ENCODE measurements around the gene SCAMP5. TPM values are rescaled to one million over a fixed set of nuclear protein-coding genes. Genes with fewer than 3 reads are reported as not detected.

SCAMP5 gene
- total RNA-seq, 3 donors from 2014 or later: 7.3 to 10.8 (median 7.4) TPM

DNA sequence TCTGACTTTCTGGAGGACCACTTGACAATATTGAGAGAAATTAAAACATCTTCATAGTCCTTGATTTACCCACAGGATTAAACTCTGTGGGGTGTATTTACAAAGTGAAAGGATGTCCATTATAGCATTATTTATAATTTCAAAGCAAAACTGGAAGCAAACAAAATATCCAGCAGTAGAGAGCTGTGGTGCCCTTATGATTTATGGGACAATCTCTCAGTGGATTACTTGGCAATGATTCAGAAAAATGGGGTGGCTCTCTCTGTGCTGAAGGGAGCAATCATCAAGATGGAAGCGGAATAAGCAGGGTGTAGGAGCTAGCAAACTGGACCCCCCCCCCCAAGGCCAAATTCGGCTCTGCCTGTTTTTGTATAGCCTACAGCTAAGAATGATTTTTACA is 37.0 kb downstream of the SCAMP5 start:
- ATAC-seq (no peak), DNase-seq (no peak)
- H3K4me1 ChIP-seq (ENCODE audit: low read depth): peaks cover 21% of the 10 kb centered on the region
- TF ChIP-seq, protein P1, sequence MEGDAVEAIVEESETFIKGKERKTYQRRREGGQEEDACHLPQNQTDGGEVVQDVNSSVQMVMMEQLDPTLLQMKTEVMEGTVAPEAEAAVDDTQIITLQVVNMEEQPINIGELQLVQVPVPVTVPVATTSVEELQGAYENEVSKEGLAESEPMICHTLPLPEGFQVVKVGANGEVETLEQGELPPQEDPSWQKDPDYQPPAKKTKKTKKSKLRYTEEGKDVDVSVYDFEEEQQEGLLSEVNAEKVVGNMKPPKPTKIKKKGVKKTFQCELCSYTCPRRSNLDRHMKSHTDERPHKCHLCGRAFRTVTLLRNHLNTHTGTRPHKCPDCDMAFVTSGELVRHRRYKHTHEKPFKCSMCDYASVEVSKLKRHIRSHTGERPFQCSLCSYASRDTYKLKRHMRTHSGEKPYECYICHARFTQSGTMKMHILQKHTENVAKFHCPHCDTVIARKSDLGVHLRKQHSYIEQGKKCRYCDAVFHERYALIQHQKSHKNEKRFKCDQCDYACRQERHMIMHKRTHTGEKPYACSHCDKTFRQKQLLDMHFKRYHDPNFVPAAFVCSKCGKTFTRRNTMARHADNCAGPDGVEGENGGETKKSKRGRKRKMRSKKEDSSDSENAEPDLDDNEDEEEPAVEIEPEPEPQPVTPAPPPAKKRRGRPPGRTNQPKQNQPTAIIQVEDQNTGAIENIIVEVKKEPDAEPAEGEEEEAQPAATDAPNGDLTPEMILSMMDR (IDR thresholded peaks at IDR 0.05): no peak
- no peaks in the 10 kb centered on the region for H3K36me3 ChIP-seq (ENCODE audit: low read depth)
- intact Hi-C loops (cut with DNase I, micrococcal nuclease): no loop called here
- no peaks in the 10 kb centered on the region for H3K9me3 ChIP-seq
- no peak overlapping the region for H3K4me3 ChIP-seq

DNA sequence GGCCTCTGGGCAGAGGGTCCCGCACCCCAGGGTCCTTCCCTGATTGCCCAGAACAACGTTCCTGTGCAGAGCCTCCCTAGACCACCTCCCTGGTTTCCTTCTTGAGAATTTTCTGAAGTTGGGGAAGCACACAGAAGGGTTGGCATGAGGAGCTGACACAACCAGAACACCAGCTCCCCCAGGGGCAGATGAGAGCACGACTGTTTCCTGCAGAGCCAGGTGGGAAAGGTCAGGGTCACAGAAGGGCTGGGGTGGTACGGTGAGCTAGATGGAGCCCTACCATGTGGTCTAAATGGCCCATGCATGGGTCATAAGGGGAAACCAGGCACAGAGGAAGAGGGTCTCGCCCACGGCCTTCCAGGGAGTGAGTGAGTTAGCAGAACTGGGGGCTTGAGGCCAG is 38.4 kb downstream of the SCAMP5 start:
- ATAC-seq (no peak), DNase-seq (no peak)
- TF ChIP-seq, protein P1 (IDR thresholded peaks at IDR 0.05): no peak
- Histone ChIP-seq H3K4me1 (ENCODE audit: low read depth) (peaks cover 21% of the 10 kb centered on the region), H3K9me3 (no peaks in the 10 kb centered on the region), H3K36me3 (ENCODE audit: low read depth) (no peaks in the 10 kb centered on the region), H3K4me3 (no peak overlapping the region)
- intact Hi-C loops (cut with DNase I, micrococcal nuclease): no loop called here

DNA sequence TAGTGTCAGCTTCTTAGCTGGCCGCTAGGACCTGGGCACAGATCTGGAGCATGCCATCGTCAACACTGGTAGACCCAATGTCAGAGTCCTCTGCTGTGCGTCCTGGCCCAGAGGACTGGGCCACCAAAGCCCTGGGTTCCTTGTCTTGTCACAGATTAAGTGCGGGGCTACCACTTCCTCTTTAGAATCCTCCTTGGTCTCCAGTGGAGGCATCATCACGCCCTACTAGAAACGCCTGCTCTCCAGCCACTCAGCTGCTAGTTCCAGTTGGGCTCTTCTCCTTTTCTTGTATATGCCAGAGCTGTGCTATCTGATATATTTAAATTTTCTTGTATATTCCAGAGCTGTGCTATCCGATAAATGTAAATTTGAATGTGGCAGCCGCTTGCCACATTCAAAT is 39.3 kb downstream of the SCAMP5 start:
- Histone ChIP-seq H3K4me1 (ENCODE audit: low read depth) (peaks cover 19% of the 10 kb centered on the region), H3K36me3 (ENCODE audit: low read depth) (no peaks in the 10 kb centered on the region), H3K9me3 (no peaks in the 10 kb centered on the region), H3K4me3 (no peak overlapping the region)
- intact Hi-C loops (cut with DNase I, micrococcal nuclease): no loop called here
- DNase-seq (no peak), ATAC-seq (no peak)
- TF ChIP-seq, protein P1 (IDR thresholded peaks at IDR 0.05): no peak

DNA sequence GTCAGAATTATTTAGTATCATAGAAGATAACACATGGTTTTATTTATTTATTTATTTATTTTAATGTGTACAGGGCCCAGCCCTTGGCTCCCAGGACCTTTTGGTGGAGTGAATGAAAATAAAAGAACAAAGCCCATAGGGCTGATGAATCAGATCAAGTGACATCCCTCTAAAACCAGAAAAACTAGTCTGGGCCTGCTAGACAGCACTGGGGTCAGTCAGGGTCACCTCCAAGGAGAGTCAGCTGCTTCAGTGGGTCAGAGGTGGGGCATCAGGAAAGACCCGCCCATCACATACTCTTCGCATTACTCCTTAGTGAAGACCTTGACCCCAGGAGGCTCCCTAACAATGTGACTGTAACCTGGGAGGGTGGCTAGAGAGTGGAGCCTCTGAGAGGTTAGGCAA is 40.9 kb downstream of the SCAMP5 start:
- TF ChIP-seq, protein P1 (IDR thresholded peaks at IDR 0.05): no peak
- H3K4me1 ChIP-seq (ENCODE audit: low read depth): peaks cover 13% of the 10 kb centered on the region
- ATAC-seq (peak; percentile 91), DNase-seq (peak in 2 of 3 donors; percentile 47 to 65)
- H3K4me3 ChIP-seq: no peak overlapping the region
- H3K36me3 ChIP-seq (ENCODE audit: low read depth): no peaks in the 10 kb centered on the region
- intact Hi-C loops (cut with DNase I, micrococcal nuclease): no loop called here
- no peaks in the 10 kb centered on the region for H3K9me3 ChIP-seq

DNA sequence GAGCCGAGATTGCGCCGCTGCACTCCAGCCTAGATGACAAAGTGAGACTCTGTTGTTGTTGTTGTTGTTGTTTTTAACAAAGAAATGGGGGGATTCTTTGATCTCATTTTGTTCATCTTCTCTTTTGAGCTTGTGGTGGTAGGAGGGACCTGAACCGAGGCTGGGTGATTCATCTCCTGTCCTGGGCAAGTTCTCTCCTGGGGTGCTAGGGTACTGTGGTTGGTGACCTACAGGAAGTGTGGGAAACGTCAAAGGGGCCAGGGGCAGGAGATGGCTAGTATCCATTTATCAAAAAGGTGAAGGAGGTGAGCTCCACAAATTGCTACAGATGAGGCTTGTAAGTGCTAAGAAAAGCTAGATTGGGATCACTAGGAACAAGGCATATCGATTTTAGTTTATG is 42.3 kb downstream of the SCAMP5 start:
- Histone ChIP-seq H3K4me1 (ENCODE audit: low read depth) (peaks cover 14% of the 10 kb centered on the region), H3K36me3 (ENCODE audit: low read depth) (no peaks in the 10 kb centered on the region), H3K4me3 (no peak overlapping the region), H3K9me3 (no peaks in the 10 kb centered on the region)
- DNase-seq (peak in 1 of 3 donors; percentile 14), ATAC-seq (no peak)
- TF ChIP-seq, protein P1 (IDR thresholded peaks at IDR 0.05): no peak
- intact Hi-C loops (cut with DNase I, micrococcal nuclease): no loop called here

DNA sequence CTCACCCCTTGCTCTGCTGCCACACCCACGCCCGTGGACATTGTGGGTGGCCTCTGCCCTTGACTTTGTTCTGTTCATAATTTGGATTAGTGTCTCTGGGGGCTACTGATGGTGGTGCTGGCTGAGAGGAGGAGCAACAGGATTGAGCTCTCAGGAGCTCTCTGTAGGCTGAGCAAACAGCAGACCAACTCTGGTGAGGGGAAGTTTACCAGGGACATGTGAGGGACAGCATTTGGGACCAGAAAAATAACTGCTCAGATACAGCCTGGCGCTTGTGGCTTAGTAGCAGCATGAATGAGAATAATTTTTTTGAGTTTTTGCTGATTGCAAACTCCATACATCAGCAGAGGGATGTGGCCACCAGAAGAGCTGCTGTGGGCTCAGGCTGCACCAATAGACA is 42.9 kb downstream of the SCAMP5 start:
- Histone ChIP-seq H3K9me3 (no peaks in the 10 kb centered on the region), H3K36me3 (ENCODE audit: low read depth) (no peaks in the 10 kb centered on the region), H3K4me1 (ENCODE audit: low read depth) (peaks cover 19% of the 10 kb centered on the region), H3K4me3 (no peak overlapping the region)
- DNase-seq (peak in 1 of 3 donors; percentile 17), ATAC-seq (no peak)
- intact Hi-C loops (cut with DNase I, micrococcal nuclease): no loop called here
- TF ChIP-seq, protein P1 (IDR thresholded peaks at IDR 0.05): no peak

Data from mucosa of descending colon (tissue), 3 donors.